Lung (tissue), 12 donors: ENCODE results near the gene DR1. TPM values are rescaled to one million over a fixed set of nuclear protein-coding genes. Genes with fewer than 3 reads are reported as not detected.
"Not testable (repeated sequence)": the region's sequence is repeated elsewhere in the genome, so short reads cannot be mapped to it uniquely, and the experiment has no call there.

Experiments
- ATAC-seq: fragments of 200-7000 bp; cut with Tn5 transposase; one replicate; pipeline ENCODE4 v1.9.1; 2020; ENCODE audit warnings: moderate number of reproducible peaks; ENCODE audit not compliant: insufficient read depth, low FRiP score
- DNase-seq, 3 donors: peaks; one replicate each; pipeline ENCODE4 v3.0.0-alpha.2; 2013 to 2017
- H3K27ac ChIP-seq, 2 donors: one replicate each; pipeline ENCODE4 v1.5.1; 2013; ENCODE audit warnings: mild to moderate bottlenecking in 2 of 2, moderate library complexity in 2 of 2, control low read depth in 1 of 2, inconsistent platforms in 1 of 2, low read depth in 1 of 2, low read length in 1 of 2
- H3K27me3 ChIP-seq, 3 donors: one replicate each; pipeline ENCODE4 v1.5.1; 2013; ENCODE audit warnings: low read length in 2 of 3; ENCODE audit not compliant: control insufficient read depth in 3 of 3, insufficient read depth in 3 of 3
- H3K36me3 ChIP-seq, 4 donors: one replicate each; pipeline ENCODE4 v1.5.1; 2013; ENCODE audit warnings: low read length in 4 of 4, mild to moderate bottlenecking in 1 of 4, moderate library complexity in 1 of 4; ENCODE audit not compliant: control insufficient read depth in 4 of 4, insufficient read depth in 4 of 4
- H3K4me1 ChIP-seq, 5 donors: one replicate each; pipeline ENCODE4 v1.5.1; 2013; ENCODE audit warnings: low read length in 5 of 5, mild to moderate bottlenecking in 2 of 5, moderate library complexity in 1 of 5; ENCODE audit not compliant: control insufficient read depth in 5 of 5, insufficient read depth in 5 of 5
- H3K4me3 ChIP-seq: one replicate; pipeline ENCODE4 v1.5.1; 2013; ENCODE audit warnings: mild to moderate bottlenecking, control low read depth, moderate library complexity
- H3K9ac ChIP-seq, 2 donors: one replicate each; pipeline ENCODE4 v1.5.1; 2013; ENCODE audit warnings: low read length in 2 of 2, control low read depth in 1 of 2; ENCODE audit not compliant: insufficient read depth in 1 of 2
- H3K9me3 ChIP-seq, 4 donors: one replicate each; pipeline ENCODE4 v1.5.1; 2013; ENCODE audit warnings: low read length in 3 of 4, mild to moderate bottlenecking in 1 of 4, moderate library complexity in 1 of 4; ENCODE audit not compliant: control insufficient read depth in 4 of 4, insufficient read depth in 3 of 4
- WGBS, 2 donors: extraction: QIAGEN DNeasy Blood & Tissue Kit; methylation state at CpG; one replicate each; pipeline ENCODE4 v1.1.7; 2013; 5-methylcytosine and 5-hydroxymethylcytosine counted together
- polyA plus RNA-seq, 2 donors: library from polyadenylated mRNA; stranded (reverse); fragments of 200-250 nt; gene quantifications; one replicate each; pipeline ENCODE4 v1.2.1, GENCODE V29; 2013
- total RNA-seq, 2 donors: library from RNA; depleted of rRNA in 1 of 2; stranded (reverse); fragments of >200 nt in 1 of 2; gene quantifications; one replicate each; pipeline ENCODE4 v1.2.1, GENCODE V29; 2014 to 2021
- TF ChIP-seq, protein P1 (sequence below): IDR thresholded peaks from 2 replicates; pipeline ENCODE4 v1.5.1; 2012; ENCODE audit warnings: mild to moderate bottlenecking; ENCODE audit errors: control extremely low read depth, extremely low read depth
- donor health status: control.
- donor health status: control.
- donor health status: Bipolar disorder and iron deficiency.
- donor health status: healthy.
- donor health status: DM: yes; HTN: yes; CAD: no.

The DR1 gene
- total and polyA plus RNA-seq, 4 donors, result 10.5 to 59.5 (median 34.4) TPM

DNA sequence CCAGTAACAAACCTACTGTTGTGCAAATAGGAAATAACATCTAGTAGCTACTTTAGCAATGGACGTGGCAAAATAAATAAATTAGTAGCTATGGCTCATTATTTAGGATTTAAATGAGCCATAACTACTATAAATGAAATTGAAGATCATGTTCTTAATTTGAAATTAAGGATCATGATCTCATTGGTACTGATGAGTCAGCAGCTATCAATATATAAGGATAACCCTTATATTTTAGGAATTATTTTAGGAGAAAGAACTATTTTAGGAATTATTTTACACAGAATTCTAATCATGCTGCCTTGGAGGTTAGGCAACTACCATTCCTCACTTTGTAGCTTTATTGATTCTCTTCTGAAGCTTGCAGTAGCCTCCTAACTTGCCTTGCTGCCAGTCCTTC is 24.0 kb downstream of the DR1 start:
- Histone ChIP-seq H3K27ac (no peak overlapping the region), H3K9ac (no peak overlapping the region), H3K27me3 (no peaks in the 10 kb centered on the region), H3K4me3 (no peak overlapping the region), H3K36me3 (peaks cover 0 to 16% (median 2%) of the 10 kb centered on the region in 4 donors), H3K4me1 (no peaks in the 10 kb centered on the region), H3K9me3 (no peaks in the 10 kb centered on the region)
- TF ChIP-seq, protein P1, sequence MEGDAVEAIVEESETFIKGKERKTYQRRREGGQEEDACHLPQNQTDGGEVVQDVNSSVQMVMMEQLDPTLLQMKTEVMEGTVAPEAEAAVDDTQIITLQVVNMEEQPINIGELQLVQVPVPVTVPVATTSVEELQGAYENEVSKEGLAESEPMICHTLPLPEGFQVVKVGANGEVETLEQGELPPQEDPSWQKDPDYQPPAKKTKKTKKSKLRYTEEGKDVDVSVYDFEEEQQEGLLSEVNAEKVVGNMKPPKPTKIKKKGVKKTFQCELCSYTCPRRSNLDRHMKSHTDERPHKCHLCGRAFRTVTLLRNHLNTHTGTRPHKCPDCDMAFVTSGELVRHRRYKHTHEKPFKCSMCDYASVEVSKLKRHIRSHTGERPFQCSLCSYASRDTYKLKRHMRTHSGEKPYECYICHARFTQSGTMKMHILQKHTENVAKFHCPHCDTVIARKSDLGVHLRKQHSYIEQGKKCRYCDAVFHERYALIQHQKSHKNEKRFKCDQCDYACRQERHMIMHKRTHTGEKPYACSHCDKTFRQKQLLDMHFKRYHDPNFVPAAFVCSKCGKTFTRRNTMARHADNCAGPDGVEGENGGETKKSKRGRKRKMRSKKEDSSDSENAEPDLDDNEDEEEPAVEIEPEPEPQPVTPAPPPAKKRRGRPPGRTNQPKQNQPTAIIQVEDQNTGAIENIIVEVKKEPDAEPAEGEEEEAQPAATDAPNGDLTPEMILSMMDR, result no peak
- WGBS, 2 donors, result 38 to 70% methylated on average over 1 of the region's 1 CpG
- no peak for ATAC-seq
- DNase-seq, result no peak

DNA sequence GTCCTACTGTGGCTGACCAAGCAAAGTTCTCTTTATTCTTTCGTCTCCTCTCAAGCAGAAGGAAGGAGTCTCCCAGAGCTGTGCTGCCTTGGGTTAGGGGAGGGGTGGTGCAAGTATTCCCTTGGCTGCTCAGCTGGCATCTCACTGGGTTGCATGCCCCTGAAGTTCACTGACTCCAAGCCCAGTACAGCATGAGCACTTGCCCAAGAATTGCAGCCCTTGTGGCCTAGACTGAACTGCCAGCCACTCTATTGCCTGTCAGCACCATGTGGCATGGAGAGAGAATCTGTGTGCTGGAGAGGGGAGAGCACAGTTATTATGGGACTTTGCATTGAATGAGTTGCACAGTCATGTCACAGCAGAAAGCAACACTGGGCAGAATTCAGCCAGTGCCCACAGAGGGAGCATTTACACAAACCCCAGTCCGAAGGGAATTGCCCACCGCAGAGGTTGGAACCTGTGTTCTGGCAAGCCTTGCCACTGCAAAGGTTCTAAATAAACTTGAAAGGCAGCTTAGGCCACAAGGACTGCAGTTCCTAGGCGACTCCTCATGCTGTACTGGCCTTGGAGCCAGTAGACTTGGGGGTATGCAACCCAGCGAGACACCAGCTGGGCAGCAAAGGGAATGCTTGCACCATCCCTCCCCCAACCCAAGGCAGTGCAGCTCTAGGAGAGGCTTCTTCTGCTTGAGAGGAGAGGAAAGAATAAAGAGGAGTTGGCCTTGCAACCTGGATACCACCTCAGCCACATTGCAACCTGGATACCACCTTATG is 28.8 kb downstream of the DR1 start:
- TF ChIP-seq, protein P1, result no peak
- peaks cover 0 to 1% (median 0%) of the 10 kb centered on the region in 4 donors for H3K36me3 ChIP-seq
- ATAC-seq, result no peak
- H3K27ac ChIP-seq, result no peak overlapping the region
- H3K9me3 ChIP-seq, result peaks cover 0 to 3% (median 2%) of the 10 kb centered on the region in 4 donors
- WGBS, 2 donors, result 94 to 96% methylated on average over 5 of the region's 5 CpGs
- DNase-seq, result no peak
- no peak overlapping the region for H3K9ac ChIP-seq
- H3K4me1 ChIP-seq, result no peaks in the 10 kb centered on the region
- H3K27me3 ChIP-seq, result no peaks in the 10 kb centered on the region
- H3K4me3 ChIP-seq, result no peak overlapping the region

DNA sequence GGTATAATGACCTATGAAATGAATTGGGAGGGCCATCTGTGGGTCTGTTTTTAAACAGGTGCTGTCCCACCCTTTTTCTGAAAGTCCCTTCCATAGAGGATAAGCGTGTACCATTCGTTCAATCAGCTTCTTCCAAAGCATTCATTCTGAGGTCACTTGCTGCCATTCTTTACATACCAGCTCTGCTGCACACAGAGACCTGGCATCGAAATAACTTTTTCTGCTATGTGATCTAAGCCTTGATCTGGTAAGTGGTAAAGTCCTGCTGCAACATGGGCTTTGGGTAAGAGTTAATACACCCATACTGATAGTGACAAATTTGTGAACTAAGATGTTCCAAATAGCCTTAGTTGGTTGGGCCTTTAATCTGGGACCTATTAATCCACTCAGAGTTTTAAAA is 38.9 kb downstream of the DR1 start:
- DNase-seq (no peak), ATAC-seq (no peak)
- Histone ChIP-seq H3K27me3 (no peaks in the 10 kb centered on the region), H3K36me3 (no peaks in the 10 kb centered on the region), H3K4me1 (peaks cover 0 to 14% (median 0%) of the 10 kb centered on the region in 5 donors), H3K9ac (no peak overlapping the region), H3K27ac (no peak overlapping the region), H3K4me3 (no peak overlapping the region), H3K9me3 (peaks cover 0 to 6% (median 1%) of the 10 kb centered on the region in 4 donors)
- TF ChIP-seq, protein P1, result no peak
- 91% methylated on average over 3 of the region's 3 CpGs for WGBS, 2 donors

DNA sequence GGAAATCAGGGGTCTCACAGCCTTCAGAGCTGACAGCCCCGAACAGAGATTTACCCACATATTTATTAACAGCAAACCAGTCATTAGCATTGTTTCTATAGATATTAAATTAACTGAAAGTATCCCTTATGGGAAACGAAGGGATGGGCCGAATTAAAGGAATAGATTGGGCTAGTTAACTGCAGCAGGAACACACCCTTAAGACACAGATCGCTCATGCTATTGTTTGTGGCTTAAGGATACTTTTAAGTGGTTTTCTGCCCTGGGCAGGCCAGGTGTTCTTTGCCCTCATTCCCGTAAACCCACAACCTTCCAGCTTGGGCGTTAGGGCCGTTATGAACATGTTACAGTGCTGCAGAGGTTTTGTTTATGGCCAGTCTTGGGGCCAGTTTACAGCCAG is 40.6 kb downstream of the DR1 start:
- H3K27me3 ChIP-seq, DNase-seq, H3K9ac ChIP-seq, H3K9me3 ChIP-seq, H3K27ac ChIP-seq, ATAC-seq, H3K36me3 ChIP-seq, H3K4me3 ChIP-seq: not testable (repeated sequence)
- 95 to 97% methylated on average over 7 of the region's 7 CpGs for WGBS, 2 donors
- H3K4me1 ChIP-seq, result peaks cover 0 to 14% (median 0%) of the 10 kb centered on the region in 5 donors
